ENCODE data around the gene COX5B. TPM values are rescaled to one million over a fixed set of nuclear protein-coding genes. Genes with fewer than 3 reads are reported as not detected.

The COX5B gene
- total RNA-seq, 3 donors from 2014 or later = 410 to 732 (median 521) TPM

GRCh38 chr2:97662386-97662894 is 16.6 kb downstream of the COX5B start:
- ATAC-seq (peak; percentile 15), DNase-seq (peak in 1 of 3 donors; percentile 66)
- Histone ChIP-seq H3K36me3 (ENCODE audit: low read depth) (no peaks in the 10 kb centered on the region), H3K4me1 (ENCODE audit: low read depth) (peaks cover 14% of the 10 kb centered on the region), H3K4me3 (no peak overlapping the region), H3K9me3 (no peaks in the 10 kb centered on the region)
- intact Hi-C loops (cut with DNase I, micrococcal nuclease) = no loop called here
- TF ChIP-seq CTCF (IDR thresholded peaks at IDR 0.05) = no peak

- ATAC-seq (peak; percentile 62), DNase-seq (peak; percentile 82 to 89 (median 85))
- Histone ChIP-seq H3K9me3 (no peaks in the 10 kb centered on the region), H3K4me3 (peak overlapping the region; percentile 61), H3K36me3 (ENCODE audit: low read depth) (no peaks in the 10 kb centered on the region), H3K4me1 (ENCODE audit: low read depth) (peaks cover 14% of the 10 kb centered on the region)
- no peak for TF ChIP-seq CTCF (IDR thresholded peaks at IDR 0.05)
- intact Hi-C loops (cut with DNase I, micrococcal nuclease) = no loop called here
Observed at GRCh38 chr2:97662895-97663625, 17.2 kb downstream of the COX5B start.

GRCh38 chr2:97663626-97663961 is 17.7 kb downstream of the COX5B start:
- no peak for TF ChIP-seq CTCF (IDR thresholded peaks at IDR 0.05)
- intact Hi-C loops (cut with DNase I, micrococcal nuclease) = no loop called here
- ATAC-seq (no peak), DNase-seq (no peak)
- Histone ChIP-seq H3K9me3 (no peaks in the 10 kb centered on the region), H3K4me3 (peak overlapping the region; percentile 61), H3K36me3 (ENCODE audit: low read depth) (no peaks in the 10 kb centered on the region), H3K4me1 (ENCODE audit: low read depth) (peaks cover 14% of the 10 kb centered on the region)

GRCh38 chr2:97663962-97664635 is 18.2 kb downstream of the COX5B start, which contains the start of gene ACTR1B:
TSS of gene ACTR1B (minus strand) at chr2:97664044. CDS start at chr2:97663890, 154 bp downstream.
- peak within 1 kb of the TSS; percentile 61 for H3K4me3 ChIP-seq
- H3K9me3 ChIP-seq = no peaks in the 10 kb centered on the region
- peaks cover 14% of the 10 kb centered on the region for H3K4me1 ChIP-seq (ENCODE audit: low read depth)
- ATAC-seq = peak; percentile 93
- H3K36me3 ChIP-seq (ENCODE audit: low read depth) = no peaks in the 10 kb centered on the region
- peak; percentile 50 for TF ChIP-seq CTCF (IDR thresholded peaks at IDR 0.05)
- intact Hi-C loops (cut with DNase I, micrococcal nuclease) = no loop called here
- peak; percentile 98 to 99 (median 98) for DNase-seq

- TF ChIP-seq CTCF (IDR thresholded peaks at IDR 0.05) = no peak
- ATAC-seq (no peak), DNase-seq (peak in 2 of 3 donors; percentile 51 to 55)
- Histone ChIP-seq H3K36me3 (ENCODE audit: low read depth) (no peaks in the 10 kb centered on the region), H3K4me1 (ENCODE audit: low read depth) (peaks cover 14% of the 10 kb centered on the region), H3K4me3 (peak overlapping the region; percentile 61), H3K9me3 (no peaks in the 10 kb centered on the region)
- intact Hi-C loops (cut with DNase I, micrococcal nuclease) = no loop called here
Observed at GRCh38 chr2:97664636-97664970, 18.7 kb downstream of the COX5B start.

Measured in mucosa of descending colon (tissue), 3 donors.